PFSK-1 (cell line): ENCODE measurements around the gene ZYG11A.

Experiments used
- FOXP2 ChIP-seq: optimal IDR thresholded peaks from 2 replicates; pipeline ENCODE3; 2011; ENCODE audit warnings: borderline replicate concordance, control low read depth, inconsistent platforms; ENCODE audit not compliant: insufficient read depth; ENCODE audit errors: extremely low read length, extremely low read depth
- POLR2AphosphoS5 ChIP-seq: IDR thresholded peaks from 2 replicates; pipeline ENCODE4 v1.6.1; 2012; ENCODE audit warnings: low read depth, mild to moderate bottlenecking, control low read depth, low read length, moderate library complexity
- REST ChIP-seq, 2 experiments: IDR thresholded peaks; 2 replicates each; pipeline versions ENCODE4 v1.6.1 to v1.8.0; 2011 to 2012; ENCODE audit warnings: low read depth in 2 of 2, low read length in 2 of 2, control low read depth in 1 of 2, inconsistent platforms in 1 of 2, mild to moderate bottlenecking in 1 of 2, moderate library complexity in 1 of 2; ENCODE audit not compliant: insufficient read depth in 1 of 2
- SIN3A ChIP-seq: IDR thresholded peaks from 2 replicates; pipeline ENCODE4 v1.6.1; 2012; ENCODE audit warnings: mild to moderate bottlenecking, low read length, moderate library complexity, borderline replicate concordance; ENCODE audit not compliant: insufficient read depth
- TAF1 ChIP-seq: IDR thresholded peaks from 2 replicates; pipeline ENCODE4 v1.6.1; 2012; ENCODE audit warnings: low read length, control low read depth, borderline replicate concordance; ENCODE audit not compliant: insufficient read depth

GRCh38 chr1:52850951-52851350 is 8.4 kb downstream of the ZYG11A start:
- TF ChIP-seq TAF1 (no peak), POLR2AphosphoS5 (no peak), FOXP2 (no peak), REST (IDR thresholded peaks at IDR 0.05; ENCODE audit: insufficient read depth in 1 of 2, low read depth in 2 of 2, low read length in 2 of 2) (no peak), SIN3A (no peak)
